HG03045 (cell line): Measurements from ENCODE around the gene NRM.
"Not testable (repeated sequence)": the region's sequence is repeated elsewhere in the genome, so short reads cannot be mapped to it uniquely, and the experiment has no call there.

ENCODE experiments used
- ATAC-seq: cut with Tn5 transposase; IDR thresholded peaks from one replicate; pipeline ENCODE4 v1.9.1; 2021; ENCODE audit warnings: mild to moderate bottlenecking, moderate library complexity; ENCODE audit not compliant: unreplicated experiment

The NRM gene

GRCh38 chr6:30721198-30722024 is 30.6 kb upstream of the NRM start:
- ATAC-seq = peak; percentile 33

- ATAC-seq = no peak
Measured at GRCh38 chr6:30720738-30721197, 30.0 kb upstream of the NRM start.

- ATAC-seq = peak; percentile 42
Measured at GRCh38 chr6:30719791-30720737, 29.3 kb upstream of the NRM start, which contains the start of gene TUBB. Gene TUBB (plus strand): TSS chr6:30720352. CDS start chr6:30720507, 155 bp downstream.

GRCh38 chr6:30719356-30719755 is 28.6 kb upstream of the NRM start:
- no peak for ATAC-seq

- ATAC-seq = not testable (repeated sequence)
Measured at GRCh38 chr6:30717845-30718720, 27.3 kb upstream of the NRM start.

GRCh38 chr6:30717129-30717844 is 26.5 kb upstream of the NRM start, which contains the start of gene MDC1:
Gene MDC1 (minus strand): TSS chr6:30717281. CDS start chr6:30715175, 2,106 bp downstream.
- peak; percentile 73 for ATAC-seq

GRCh38 chr6:30716879-30717128 is 26.0 kb upstream of the NRM start:
- ATAC-seq = no peak

- ATAC-seq = no peak
Measured at GRCh38 chr6:30714263-30714662, 23.5 kb upstream of the NRM start.

GRCh38 chr6:30712441-30712945 is 21.7 kb upstream of the NRM start:
- no peak for ATAC-seq

GRCh38 chr6:30711758-30712380 is 21.1 kb upstream of the NRM start:
- ATAC-seq = no peak

GRCh38 chr6:30709101-30709868 is 18.5 kb upstream of the NRM start:
- no peak for ATAC-seq

GRCh38 chr6:30707281-30707850 is 16.6 kb upstream of the NRM start:
- ATAC-seq = no peak

- no peak for ATAC-seq
Measured at GRCh38 chr6:30705620-30706019, 14.8 kb upstream of the NRM start.

GRCh38 chr6:30703821-30704220 is 13.0 kb upstream of the NRM start:
- no peak for ATAC-seq

GRCh38 chr6:30703011-30703410 is 12.2 kb upstream of the NRM start:
- no peak for ATAC-seq

GRCh38 chr6:30700340-30700739 is 9.6 kb upstream of the NRM start:
- ATAC-seq = no peak

- ATAC-seq = no peak
Measured at GRCh38 chr6:30696432-30696831, 5.6 kb upstream of the NRM start.

GRCh38 chr6:30691208-30691847 is 544 bp upstream of the NRM start:
- no peak for ATAC-seq
